NCI-H2029 (cell line): ENCODE data around the gene TALDO1.

Source experiments
- DNase-seq: peaks from one replicate; lab custom pipeline; 2025; lab: John Stamatoyannopoulos, UW

The TALDO1 gene

DNA sequence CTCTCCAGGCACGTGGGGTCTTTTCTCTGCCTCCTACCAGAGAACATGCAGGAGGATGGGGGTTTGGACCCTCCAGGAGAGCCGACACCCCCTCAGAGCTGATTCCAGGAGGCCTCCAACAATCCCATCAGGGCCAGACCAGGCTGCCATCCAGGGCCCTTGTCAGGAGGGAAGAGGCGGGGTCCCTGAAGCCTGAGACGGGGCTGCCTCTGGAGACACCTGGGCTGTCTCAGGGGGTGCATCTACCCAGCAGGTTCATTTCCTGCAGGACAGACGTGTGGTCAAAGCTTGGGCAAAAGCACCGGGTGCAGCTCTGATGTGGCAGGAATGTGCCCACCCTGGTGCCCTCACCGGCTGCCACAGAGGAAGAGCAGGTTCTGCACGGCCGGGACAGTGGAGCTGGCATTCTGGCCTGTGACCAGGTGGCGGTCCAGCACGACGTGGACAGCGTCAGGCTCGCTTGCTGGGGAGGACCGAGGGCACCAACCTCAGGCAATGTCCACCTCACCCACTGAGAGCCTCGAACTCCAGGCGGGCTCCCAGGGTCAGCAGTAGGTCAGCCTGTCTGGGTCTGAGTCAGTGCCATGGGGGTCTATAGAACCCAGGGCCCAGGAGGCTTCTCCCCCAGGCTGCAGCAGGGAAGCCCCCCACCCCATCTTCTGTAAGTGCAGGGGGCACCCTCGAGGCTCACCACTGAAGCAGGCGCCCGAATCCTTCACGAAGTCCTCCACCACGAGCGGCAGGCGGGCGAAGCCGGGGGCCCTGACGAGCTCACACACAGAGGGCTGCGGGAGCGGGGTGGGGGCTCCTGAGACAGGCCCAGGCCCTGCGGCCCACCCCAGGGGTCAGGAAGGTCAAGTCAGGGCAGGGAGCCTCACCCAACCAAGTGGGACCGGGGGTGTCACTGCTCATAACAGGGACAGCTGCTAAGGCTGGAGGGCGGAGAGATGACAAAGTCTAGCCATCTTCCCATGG, 23.7 kb downstream of the TALDO1 start:
- no peak for DNase-seq

DNA sequence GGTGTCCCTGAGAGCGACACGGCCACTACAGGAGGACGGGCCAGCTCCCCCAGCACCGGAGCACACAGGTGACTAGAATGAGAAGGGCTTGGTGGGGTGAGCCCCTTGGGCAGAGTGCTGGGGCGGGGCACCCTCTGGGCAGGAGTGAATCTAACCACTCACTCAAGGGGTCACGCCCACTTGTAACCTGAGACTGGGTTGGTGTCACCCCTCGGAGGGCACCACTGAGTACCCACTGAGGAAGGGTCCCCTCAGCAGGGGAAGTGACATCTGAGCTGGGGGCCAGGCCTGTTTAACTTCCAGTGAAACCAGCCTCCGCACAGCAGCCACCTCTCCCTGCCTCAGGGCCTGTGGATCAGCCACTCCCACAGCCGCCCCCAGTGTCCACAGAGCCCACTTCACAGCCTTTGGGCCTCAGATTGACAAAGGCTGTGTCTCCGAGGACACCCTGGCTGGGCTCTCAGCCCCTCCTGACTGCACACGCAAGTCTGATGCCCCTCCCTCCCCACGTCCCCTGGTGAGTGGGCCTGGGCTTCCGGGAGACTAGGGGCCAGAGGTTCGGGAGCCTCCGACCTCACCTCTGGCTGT, 24.4 kb downstream of the TALDO1 start:
- DNase-seq = no peak

DNA sequence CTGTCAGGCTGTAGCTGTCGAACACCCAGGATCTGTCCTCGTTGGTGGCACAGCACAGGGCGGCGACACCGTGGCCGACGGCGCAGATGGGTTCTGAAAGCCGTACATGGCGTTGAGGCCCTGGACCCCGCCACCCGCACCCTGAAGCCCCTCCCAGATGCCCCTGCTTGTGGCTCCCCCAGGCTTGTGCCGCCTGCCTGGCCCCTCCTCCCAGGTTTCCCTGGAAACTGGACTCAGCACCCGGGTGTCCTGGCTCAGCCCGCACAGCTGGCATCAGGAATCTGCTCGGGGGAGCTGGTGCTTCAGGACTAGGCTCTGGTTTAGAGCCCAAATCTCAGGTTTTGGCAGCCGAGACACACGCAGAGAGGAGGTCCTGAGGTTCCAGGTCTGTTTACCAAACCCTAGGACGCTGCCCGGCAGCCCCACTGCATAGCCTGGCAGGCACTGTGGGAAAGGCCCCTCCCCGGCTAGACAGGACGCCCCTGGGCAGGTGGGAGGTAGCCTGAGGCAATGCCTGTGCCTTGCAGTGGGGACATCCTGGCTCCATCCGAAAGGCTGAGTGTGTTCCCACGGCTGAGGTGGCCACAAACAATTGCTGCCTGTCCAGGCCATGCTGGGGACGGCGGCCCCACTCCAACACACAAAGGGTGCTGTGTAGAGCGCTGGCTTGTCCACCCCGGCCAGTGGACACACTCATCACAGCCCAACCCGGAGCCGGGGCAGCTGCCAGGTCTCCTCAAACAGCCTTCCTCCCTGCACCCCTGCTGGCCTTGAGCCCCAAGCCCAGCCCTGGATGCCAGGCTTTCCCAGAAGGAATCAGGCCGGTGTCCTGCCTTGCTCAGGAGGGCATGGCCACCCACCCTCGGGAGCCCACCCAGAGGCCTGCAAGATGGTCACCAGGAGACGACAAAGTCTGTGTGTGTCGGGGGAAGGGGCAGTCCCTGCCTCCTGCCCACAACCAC, 25.4 kb downstream of the TALDO1 start:
- no peak for DNase-seq

DNA sequence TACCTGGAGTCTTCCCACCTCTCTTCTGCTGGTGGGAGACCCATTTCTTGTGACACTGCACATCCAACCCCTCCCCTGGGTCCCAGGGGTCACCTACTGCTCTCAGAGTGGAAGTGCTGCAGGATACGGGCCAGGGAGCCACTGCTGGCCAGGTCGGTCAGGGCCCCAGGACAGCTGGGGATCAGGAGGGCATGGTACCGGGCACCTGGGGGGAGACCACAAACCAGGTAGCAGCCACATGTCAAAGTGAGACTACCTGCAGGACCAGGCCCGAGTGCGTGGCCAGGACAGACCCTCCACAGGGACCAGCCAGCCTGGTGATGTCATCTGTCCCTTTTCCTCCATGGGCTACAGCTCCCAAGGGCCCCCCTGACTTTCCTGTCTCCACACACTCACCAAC, 26.2 kb downstream of the TALDO1 start:
- no peak for DNase-seq

DNA sequence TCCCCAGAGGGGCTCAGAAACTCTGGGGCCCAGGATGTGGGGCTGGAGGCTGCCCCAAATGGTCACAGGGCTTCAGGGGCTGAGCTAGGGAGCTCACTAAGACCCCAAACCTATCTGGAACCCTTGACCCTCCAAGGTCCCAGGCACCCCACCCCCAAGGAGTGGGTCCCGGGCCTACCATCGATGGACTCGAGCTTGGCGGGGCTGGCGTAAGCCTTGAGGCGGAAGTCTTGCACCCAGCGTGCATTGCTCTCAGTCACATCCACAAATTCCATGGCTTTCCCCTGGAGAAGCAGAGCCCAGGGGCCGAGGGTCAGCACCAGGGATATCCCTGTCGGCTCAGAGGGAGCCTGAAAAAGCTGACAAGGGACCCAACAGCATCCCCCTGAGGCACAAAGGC, 26.6 kb downstream of the TALDO1 start:
- no peak for DNase-seq

DNA sequence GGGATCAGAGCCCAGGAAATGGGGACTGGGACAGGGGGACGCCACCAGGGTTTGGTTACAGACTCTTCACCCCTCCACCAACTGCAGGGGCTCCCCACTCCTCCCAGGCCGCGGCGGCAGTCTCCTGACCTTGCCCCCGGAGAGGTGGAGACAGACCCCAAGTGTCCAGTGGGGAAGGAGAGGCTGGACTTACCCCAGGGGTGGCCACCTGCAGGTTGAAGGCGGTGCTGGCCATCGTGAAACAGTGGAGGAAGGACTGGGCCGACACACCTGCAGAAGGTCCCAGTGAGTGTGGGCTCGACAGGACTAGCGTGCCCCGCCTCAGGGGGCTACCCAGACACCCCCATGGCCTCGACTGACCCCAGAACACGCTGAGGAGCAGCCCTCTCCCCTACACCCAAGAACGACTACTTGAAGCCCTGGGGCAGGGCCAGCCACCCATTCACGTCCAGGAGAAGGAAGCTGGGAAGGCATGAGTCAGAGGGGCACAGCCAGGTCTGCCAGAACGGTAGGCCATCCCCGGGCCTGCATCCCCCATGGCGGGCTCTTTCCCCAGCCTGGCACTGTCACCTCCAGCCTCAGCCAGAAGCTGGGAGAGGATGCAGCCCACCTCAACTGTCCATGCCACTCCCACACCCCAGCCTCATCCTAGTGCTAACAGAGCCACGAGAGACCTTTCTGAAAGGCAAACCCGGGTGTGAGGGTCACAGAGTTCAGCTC, 27.8 kb downstream of the TALDO1 start:
- DNase-seq = no peak

DNA sequence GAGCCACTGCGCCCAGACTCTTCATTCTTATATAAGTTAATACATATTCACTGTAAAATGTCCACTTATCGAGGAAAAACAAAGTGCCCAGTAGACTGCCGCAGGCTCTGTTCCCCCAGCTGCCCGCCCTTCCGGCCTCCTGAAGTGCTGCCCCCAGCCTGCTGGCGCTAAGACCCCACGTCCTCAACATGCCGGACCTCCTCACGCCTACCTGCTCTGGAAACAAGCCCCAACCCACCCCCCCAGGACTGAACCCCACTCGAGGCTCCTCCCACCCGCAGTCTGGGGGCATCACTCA, 28.9 kb downstream of the TALDO1 start:
- DNase-seq = no peak

DNA sequence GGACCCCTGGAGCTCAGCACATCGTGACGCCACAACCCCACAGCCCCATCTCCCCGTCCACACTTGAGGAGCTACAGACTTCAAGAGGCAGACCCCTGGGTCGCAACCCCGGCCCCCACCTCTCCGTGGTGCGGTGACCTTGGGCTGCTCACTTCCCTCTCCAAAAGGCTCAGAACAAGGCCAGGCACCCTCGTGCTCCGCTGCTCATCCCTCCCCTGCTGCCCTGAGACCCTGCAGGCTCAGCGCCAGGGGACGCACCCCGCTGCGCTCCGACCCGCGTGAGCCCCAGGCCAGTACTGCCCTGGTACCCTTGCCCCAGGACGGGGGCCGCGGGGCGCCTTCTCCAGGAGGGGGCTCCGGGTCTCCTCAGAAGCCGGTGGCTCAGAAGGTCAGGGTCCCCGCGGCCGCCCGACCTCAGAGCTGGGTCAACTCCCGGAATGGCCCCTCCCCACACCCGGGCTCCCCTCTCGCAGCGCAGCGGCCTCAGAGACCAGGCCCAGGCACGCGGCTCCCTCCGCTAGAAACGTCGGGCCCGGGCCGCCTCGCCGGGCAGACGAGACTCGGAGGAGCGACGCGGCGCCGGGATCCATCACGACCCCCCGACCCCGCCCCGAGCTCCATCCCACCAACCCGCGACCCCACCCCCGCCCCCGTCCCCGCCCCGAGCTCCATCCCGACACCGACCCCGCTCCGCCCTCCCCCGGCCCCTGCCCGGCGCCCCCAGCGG, 29.5 kb downstream of the TALDO1 start:
- DNase-seq = no peak

DNA sequence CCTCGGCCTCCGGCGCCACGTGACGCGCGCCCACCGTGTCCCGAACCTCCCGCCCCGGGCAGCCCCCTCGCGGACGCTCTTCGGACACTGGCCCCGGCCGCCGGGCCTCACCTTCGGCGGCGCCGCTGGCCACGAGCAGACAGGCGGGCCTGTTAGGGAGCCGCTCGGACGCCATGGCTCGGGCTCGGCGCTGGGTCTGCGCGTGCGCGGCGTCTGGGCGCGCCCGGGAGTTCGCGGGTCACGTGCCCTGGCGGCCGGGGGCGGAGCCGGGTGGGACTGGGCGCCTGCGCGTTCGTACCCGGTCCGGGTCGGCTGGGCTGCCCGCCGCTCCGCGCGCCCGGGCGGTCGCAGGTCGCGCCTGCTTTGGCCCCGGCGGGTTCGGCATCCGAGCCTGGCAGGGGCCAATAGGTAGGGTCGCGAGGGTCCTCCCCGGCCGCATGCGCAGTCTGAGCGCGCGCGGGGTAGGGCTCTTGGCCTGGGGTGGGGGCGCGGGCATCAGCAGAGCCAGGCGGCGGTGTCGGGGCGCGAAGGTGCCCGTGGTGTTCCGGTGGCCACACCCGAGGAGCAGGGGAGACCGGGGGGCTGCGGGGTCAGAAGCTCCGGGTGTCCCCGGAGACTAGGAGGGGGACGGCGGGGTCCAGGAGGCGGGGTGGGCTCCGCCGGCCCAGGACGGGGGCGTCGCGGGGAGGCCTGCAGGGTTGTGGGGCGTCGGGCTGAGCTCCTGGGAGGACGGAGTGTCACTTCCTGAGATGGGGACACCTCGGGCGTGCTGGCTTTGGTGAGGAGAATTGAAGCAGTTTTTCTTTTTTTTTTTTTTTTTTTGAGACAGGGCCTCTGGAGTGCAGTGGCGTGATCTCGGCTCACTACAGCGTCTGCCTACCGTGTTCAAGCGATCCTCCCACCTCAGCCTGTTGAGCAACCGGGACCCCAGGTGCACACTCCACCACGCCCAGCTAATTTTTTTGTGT, 30.3 kb downstream of the TALDO1 start, which contains the start of gene GATD1:
Gene GATD1 (minus strand): TSS at position 200 of the 968 bp plus-strand sequence. CDS start 25 bp downstream, at position 175.
- peak; percentile 75 for DNase-seq

DNA sequence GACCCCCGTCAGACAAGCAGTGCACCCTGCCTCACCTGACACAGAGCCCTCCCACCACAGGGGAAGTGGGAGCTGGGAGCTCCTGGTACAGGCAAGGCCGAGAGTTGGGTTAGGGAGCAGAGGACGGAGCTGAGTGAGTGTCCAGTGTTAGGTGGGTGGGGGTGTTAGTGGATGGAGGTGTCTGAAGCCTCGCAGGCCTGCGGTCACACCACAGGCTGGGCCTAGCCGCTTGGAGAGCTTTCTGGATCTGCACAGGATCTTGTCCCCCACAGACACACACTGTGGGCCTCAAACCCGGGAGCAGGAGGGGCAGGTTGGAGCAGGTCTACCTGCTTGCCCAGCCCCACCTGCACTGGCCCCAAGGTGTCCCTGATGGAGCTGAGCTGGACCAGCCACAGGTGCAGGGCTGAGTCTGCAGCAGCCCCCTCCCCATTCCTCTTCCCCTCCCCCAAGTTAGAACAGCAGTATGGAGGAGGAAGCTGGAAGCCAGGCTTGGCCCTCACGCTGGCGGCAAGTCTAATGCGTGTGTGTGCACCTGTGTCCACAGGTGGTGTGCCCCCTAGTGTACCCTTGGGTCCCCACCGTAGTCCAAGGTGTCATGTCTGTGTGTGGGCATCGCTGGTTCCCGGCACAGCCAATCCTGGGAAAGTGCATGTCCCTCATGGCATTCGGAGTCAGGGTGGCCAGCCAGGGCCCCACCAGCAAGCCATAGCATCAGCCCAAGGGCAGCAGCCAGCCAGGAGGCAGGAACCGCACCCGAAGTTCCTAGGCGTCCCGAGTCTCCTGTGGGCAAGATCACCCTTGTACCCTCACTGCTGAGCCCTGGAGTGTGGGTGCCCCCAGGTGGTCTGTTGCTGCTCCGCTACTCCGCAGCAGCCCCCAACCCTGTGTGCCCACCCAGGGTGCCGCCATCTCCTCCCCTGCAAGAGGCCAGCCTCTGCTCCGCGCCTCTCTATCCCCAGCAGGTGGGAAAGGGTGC, 32.0 kb downstream of the TALDO1 start:
- no peak for DNase-seq

DNA sequence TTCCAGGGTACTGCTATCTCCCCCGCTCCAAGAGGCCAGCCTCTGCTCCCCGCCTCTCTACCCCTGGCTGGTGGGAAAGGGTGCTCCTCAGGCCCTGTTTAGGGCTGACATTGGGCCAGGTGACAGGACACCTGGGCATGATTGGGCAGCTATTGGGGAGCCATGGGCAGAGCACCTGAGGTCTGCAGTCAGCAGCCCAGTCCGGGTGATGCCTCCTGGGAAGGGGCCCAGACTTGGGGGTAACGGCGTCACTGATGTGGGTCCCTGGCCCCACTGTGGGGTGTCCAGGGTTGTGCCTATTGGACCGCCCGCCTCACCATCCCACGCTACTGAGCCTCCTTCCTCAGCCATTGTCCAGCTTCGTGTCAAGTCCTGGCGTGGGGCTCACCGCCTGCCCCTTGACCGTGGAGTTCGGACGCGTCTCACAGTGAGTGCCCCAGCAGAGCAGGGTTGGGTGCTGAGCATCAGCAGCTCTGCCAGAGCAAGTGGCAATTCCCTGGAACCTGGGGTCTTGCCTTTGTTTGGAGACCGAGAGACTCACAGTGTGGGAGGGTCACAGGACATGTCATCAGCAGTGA, 32.8 kb downstream of the TALDO1 start:
- no peak for DNase-seq

DNA sequence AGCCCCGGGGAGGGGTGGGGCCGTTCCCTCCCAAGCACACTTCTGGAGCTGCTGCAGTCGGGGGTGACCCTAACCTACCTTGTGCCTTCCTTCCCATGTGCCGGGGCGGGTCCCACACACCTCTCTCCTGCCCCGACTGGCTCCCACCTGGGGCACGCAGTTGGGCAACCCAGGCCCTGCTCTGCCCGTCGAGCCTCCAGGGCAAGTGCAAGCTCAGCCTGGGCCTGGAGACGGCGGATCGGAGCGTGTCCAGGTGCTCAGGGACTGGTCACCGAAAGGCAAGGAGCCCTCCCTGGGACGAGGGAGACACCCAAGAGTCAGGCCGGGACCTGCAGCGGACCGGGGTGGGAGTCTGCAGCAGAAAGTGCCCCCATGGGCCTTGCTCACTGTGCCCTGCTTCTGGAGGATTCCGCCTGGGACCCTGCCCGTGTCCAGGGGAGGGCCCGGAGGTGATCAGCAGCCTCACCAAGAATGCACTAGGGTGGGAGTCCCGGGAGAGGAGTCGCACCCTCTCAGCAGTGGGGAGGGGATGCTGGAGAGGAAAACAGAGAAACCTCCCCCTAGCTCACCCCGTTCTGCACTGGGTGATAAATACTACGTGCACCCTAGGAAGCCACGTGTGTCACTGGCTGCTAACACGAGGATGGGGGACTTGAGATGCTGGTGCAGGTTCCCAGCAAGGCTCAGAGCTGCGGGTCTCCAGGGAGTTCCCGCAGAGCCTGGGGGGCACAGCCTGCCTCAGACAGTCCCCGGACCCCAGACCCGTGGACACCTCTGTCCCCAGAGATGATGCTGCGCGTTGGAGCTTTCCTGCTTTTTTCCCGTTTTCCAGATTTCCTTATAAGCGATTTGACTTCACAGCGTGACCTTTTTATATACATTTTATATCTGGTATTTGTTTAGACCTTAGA, 35.3 kb downstream of the TALDO1 start:
- no peak for DNase-seq

DNA sequence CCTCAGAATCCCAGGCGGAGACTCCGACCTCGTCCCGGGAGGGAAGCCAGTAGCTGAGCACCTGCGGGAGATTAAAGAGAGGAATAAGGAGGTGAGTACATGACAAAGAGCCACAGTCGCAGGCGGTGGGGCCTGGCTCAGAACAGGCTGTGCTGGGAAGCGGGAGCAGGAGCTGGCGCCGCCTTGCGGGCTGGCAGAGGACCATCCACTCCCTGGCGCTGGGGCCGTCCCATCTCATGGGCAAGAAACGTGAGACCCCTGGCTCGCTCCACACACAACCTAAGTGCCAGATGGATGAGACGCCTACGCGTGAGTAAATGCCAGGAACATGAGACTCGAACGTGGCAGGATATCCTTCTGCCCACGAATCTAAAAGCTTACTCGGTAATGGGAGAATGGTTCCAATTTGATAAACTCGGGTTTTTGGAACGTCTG, 36.3 kb downstream of the TALDO1 start:
- DNase-seq = peak; percentile 90

DNA sequence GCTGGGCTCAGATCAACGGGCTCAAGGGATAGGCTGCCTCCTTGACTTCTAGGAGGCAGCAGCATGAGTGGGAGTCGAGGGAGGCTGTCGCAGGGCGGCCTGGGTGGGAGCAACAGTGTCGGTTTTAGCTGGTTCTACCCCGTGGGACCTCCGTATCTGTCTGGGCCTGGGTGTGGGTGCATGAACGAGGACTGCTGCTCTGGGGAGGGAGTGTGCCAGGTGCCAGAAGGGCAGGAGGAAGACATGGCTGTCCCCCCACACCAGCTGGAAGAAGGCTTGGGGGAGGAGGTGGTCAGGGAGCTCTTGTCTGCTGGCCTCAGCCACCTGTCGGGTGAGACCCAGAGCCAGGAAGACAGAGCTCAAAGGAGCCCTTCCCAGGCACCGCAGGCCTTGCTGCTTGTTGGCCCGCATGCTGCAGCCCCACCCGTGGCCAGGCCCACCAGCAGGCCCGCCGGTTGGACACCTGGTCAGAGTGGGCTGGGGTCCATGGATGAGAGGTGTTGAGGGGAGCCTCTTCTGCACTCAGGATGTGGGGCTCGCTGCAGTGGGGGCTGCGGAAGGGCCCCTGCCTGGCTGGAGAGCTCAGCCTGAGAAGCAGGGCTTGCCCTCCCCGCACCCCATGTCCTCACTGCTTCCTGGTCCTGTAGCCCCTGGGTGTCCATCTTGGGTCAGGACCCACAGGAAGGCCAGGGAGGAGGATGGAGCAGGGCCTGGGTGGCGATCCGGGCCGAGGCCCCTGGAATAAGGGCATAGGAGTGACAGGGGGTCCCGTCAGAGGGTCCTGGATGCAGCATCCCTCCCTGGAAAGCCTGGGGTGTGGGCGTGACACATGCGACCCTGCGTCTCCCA, 39.2 kb downstream of the TALDO1 start:
- DNase-seq = no peak

DNA sequence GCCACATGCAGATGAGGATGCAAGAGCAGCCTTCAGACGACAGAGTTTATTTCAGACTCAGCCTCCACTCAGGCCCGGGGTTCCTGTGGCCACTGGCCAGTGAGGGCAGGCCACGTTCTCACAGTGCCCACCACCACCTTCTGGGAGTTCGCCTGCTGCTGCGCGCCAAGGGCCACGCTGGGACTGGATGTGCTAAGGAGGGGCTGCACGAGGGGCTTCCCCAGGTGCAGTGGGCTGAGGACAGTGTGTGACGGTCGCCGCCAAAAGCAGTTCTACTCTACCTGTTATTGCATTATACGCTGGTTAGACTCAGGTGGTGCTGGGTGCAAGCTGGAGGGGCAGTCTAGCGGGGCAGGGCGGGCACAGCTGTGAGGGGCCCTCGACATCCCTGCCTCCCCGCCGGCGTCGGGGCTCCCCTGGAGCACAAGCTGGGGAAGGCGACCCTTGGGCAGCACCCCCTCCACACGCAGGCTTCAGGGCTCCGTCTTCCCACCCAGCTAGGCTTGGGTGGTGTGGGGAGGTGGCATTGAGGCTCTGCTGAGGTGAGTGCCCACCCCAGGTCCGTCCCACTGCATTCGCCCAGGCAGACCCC, 39.9 kb downstream of the TALDO1 start:
- DNase-seq = no peak
